Esophagus squamous epithelium (tissue), 5 donors: Measurements from ENCODE around the gene SOWAHB. TPM values are rescaled to one million over a fixed set of nuclear protein-coding genes. Genes with fewer than 3 reads are reported as not detected.
"Not testable (repeated sequence)": the region's sequence is repeated elsewhere in the genome, so short reads cannot be mapped to it uniquely, and the experiment has no call there.

ENCODE experiments used
- DNase-seq: peaks from one replicate; lab custom pipeline; 2025; lab: John Stamatoyannopoulos, UW
- H3K27ac ChIP-seq, 4 donors: fragments of 200-600 bp; sonication (generic); one replicate each; pipeline ENCODE4 v1.5.1; 2016 to 2019; ENCODE audit warnings: mild to moderate bottlenecking in 1 of 4
- H3K27me3 ChIP-seq, 4 donors: fragments of 200-600 bp; sonication (generic); 1 replicate in 3 of 4; 2 replicates in 1 of 4; pipeline versions ENCODE4 v1.5.1 to v1.6.0; 2017 to 2021; ENCODE audit warnings: antibody characterized with exemption in 1 of 4
- H3K36me3 ChIP-seq, 3 donors: fragments of 200-600 bp; sonication (generic); one replicate each; pipeline ENCODE4 v1.5.1; 2016 to 2019
- H3K4me1 ChIP-seq, 3 donors: fragments of 200-600 bp; sonication (generic); one replicate each; pipeline ENCODE4 v1.5.1; 2017 to 2019
- H3K4me3 ChIP-seq, 4 donors: fragments of 200-600 bp; sonication (generic); 1 replicate in 3 of 4; 2 replicates in 1 of 4; pipeline ENCODE4 v1.5.1; 2016 to 2019; ENCODE audit warnings: mild to moderate bottlenecking in 2 of 4, moderate library complexity in 1 of 4
- H3K9me3 ChIP-seq, 3 donors: fragments of 200-600 bp; sonication (generic); one replicate each; pipeline ENCODE4 v1.5.1; 2016 to 2019
- POLR2A ChIP-seq, 4 donors: fragments of 450-650 bp; IDR thresholded peaks; one replicate each; pipeline ENCODE4 v1.6.1; 2017; ENCODE audit warnings: antibody characterized with exemption in 4 of 4, mild to moderate bottlenecking in 4 of 4, moderate library complexity in 3 of 4
- WGBS, 2 donors: methylation state at CpG; one replicate each; pipeline ENCODE4 v1.1.5; 2018; 5-methylcytosine and 5-hydroxymethylcytosine counted together
- intact Hi-C: fragments of 100-400 bp; cut with DNase I; formaldehyde crosslinking; loops from one replicate; pipeline ENCODE4 v1.15.0; 2022
- total RNA-seq, 4 donors: library from RNA; depleted of rRNA; stranded (reverse); fragments of >200 nt; gene quantifications; one replicate each; pipeline ENCODE4 v1.1.0, GENCODE V29; 2016
- TF ChIP-seq, protein P1 (sequence below), 6 experiments: fragments of 450-650 bp in 4 of 6; fragments of 200-600 bp in 2 of 6; sonication (generic) in 2 of 6; IDR thresholded peaks; one replicate each; pipeline ENCODE4 v1.5.1; 2016 to 2019; ENCODE audit warnings: antibody characterized with exemption in 6 of 6, mild to moderate bottlenecking in 4 of 6, moderate library complexity in 4 of 6
- donor health status: DM: yes; HTN: yes; CAD: no.

Gene SOWAHB
- total RNA-seq, 4 donors from 2014 or later: 6.5 to 29.0 (median 19.0) TPM

GRCh38 chr4:76879731-76880364, 18.1 kb downstream of the SOWAHB start:
- H3K27me3 ChIP-seq: no peaks in the 10 kb centered on the region
- no peak overlapping the region for H3K27ac ChIP-seq
- peaks cover 0 to 14% (median 0%) of the 10 kb centered on the region in 3 donors for H3K4me1 ChIP-seq
- H3K4me3 ChIP-seq: no peak overlapping the region
- 51 to 73% methylated on average over 3 of the region's 3 CpGs for WGBS, 2 donors
- intact Hi-C loops: no loop called here
- no peaks in the 10 kb centered on the region for H3K36me3 ChIP-seq
- no peaks in the 10 kb centered on the region for H3K9me3 ChIP-seq
- TF ChIP-seq, protein P1, sequence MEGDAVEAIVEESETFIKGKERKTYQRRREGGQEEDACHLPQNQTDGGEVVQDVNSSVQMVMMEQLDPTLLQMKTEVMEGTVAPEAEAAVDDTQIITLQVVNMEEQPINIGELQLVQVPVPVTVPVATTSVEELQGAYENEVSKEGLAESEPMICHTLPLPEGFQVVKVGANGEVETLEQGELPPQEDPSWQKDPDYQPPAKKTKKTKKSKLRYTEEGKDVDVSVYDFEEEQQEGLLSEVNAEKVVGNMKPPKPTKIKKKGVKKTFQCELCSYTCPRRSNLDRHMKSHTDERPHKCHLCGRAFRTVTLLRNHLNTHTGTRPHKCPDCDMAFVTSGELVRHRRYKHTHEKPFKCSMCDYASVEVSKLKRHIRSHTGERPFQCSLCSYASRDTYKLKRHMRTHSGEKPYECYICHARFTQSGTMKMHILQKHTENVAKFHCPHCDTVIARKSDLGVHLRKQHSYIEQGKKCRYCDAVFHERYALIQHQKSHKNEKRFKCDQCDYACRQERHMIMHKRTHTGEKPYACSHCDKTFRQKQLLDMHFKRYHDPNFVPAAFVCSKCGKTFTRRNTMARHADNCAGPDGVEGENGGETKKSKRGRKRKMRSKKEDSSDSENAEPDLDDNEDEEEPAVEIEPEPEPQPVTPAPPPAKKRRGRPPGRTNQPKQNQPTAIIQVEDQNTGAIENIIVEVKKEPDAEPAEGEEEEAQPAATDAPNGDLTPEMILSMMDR (IDR thresholded peaks at IDR 0.05): no peak
- TF ChIP-seq POLR2A (IDR thresholded peaks at IDR 0.05): no peak
- no peak for DNase-seq

DNA sequence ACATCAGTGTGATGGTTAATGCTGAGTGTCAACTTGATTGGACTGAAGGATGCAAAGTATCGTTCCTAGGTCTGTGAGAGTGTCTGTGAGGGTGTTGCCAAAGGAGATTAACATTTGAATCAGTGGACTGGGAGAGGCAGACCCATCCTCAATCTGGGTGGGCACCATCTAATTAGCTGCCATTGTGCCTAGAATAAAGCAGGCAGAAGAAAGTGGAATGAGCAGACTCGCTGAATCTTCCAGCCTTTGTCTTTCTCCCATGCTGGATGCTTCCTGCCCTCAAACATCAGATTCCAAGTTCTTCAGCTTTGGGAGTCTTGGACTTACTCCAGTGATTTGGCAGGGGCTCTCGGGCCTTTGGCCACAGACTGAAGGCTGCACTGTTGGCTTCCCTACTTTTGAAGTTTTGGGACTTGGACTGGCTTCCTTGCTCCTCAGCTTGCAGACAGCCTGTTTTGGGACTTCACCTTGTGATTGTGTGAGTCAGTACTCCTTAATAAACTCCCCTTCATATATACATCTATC, 19.2 kb downstream of the SOWAHB start:
- DNase-seq, H3K27ac ChIP-seq, intact Hi-C loops, H3K9me3 ChIP-seq, H3K27me3 ChIP-seq, H3K36me3 ChIP-seq, H3K4me3 ChIP-seq: not testable (repeated sequence)
- peaks cover 0 to 14% (median 0%) of the 10 kb centered on the region in 3 donors for H3K4me1 ChIP-seq
- 59 to 74% methylated on average over 3 of the region's 3 CpGs for WGBS, 2 donors

DNA sequence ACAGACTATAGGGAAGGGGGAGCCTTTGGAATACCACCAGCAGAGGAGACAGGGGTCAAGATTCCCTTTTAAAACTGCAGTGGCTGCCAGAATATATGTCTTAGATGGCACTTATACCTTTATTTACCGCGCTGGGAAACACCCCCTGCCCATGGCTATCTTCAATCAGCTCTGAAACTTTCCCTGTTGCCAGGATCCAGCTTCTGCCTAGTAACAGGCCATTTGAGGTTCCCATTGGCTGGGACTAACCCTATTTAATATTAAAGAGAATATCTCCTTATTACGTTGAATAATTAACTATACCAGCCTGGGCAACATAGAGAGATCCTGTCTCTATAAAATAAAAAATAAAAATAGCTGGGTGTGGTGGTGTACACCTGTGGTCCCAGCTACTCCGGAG, 23.8 kb downstream of the SOWAHB start:
- H3K27me3 ChIP-seq: no peaks in the 10 kb centered on the region
- H3K36me3 ChIP-seq: no peaks in the 10 kb centered on the region
- intact Hi-C loops: no loop called here
- no peak for TF ChIP-seq POLR2A (IDR thresholded peaks at IDR 0.05)
- TF ChIP-seq, protein P1 (IDR thresholded peaks at IDR 0.05): no peak
- 78 to 90% methylated on average over 4 of the region's 4 CpGs for WGBS, 2 donors
- no peaks in the 10 kb centered on the region for H3K4me1 ChIP-seq
- no peaks in the 10 kb centered on the region for H3K9me3 ChIP-seq
- DNase-seq: no peak
- no peak overlapping the region for H3K4me3 ChIP-seq
- no peak overlapping the region for H3K27ac ChIP-seq

GRCh38 chr4:76873495-76873894, 24.4 kb downstream of the SOWAHB start:
- WGBS, 2 donors: 31 to 50% methylated on average over 1 of the region's 1 CpG
- Histone ChIP-seq H3K27ac (no peak overlapping the region), H3K9me3 (no peaks in the 10 kb centered on the region), H3K27me3 (no peaks in the 10 kb centered on the region), H3K36me3 (no peaks in the 10 kb centered on the region), H3K4me1 (no peaks in the 10 kb centered on the region), H3K4me3 (no peak overlapping the region)
- DNase-seq: no peak
- TF ChIP-seq, protein P1 (IDR thresholded peaks at IDR 0.05): no peak
- TF ChIP-seq POLR2A (IDR thresholded peaks at IDR 0.05): no peak
- intact Hi-C loops: no loop called here

- TF ChIP-seq POLR2A (IDR thresholded peaks at IDR 0.05): no peak
- TF ChIP-seq, protein P1 (IDR thresholded peaks at IDR 0.05): no peak
- no peak overlapping the region for H3K4me3 ChIP-seq
- H3K27me3 ChIP-seq: no peaks in the 10 kb centered on the region
- no peaks in the 10 kb centered on the region for H3K36me3 ChIP-seq
- intact Hi-C loops: no loop called here
- DNase-seq: no peak
- no peak overlapping the region for H3K27ac ChIP-seq
- peaks cover 0 to 7% (median 0%) of the 10 kb centered on the region in 3 donors for H3K4me1 ChIP-seq
- no peaks in the 10 kb centered on the region for H3K9me3 ChIP-seq
These were observed 25.4 kb downstream of the SOWAHB start for GRCh38 chr4:76872556-76872955.

DNA sequence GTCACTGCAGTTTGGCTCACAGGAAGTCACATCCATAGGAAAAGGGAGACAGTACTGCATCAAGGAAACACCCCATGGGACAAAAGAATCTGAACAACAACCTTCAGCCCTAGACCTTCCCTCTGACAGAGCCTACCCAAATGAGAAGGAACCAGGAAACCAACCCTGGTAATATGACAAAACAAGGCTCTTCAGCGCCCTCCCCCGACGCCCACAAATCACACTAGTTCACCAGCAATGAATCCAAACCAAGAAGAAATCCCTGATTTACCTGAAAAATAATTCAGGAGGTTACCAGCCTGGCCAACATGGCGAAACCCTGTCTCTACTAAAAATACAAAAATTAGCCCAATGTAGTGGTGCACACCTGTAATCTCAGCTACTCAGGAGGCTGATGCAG, 29.2 kb downstream of the SOWAHB start:
- H3K27ac ChIP-seq, H3K36me3 ChIP-seq, H3K4me3 ChIP-seq, DNase-seq, H3K9me3 ChIP-seq, intact Hi-C loops, H3K4me1 ChIP-seq, H3K27me3 ChIP-seq: not testable (repeated sequence)
- 65 to 78% methylated on average over 4 of the region's 4 CpGs for WGBS, 2 donors
